ENCODE measurements around the gene FBXO15.
A peak's percentile ranks its signal among the peaks of the same experiment; 100 is the strongest.

The FBXO15 gene

GRCh38 chr18:74147779-74148542, at the start of gene FBXO15, which contains the start of gene TIMM21:
TSS of gene FBXO15 (minus strand) at chr18:74147834. CDS start at chr18:74147785, 49 bp downstream.
TSS of gene TIMM21 (plus strand) at chr18:74148523. CDS start at chr18:74148809, 286 bp downstream.
- DNase-seq (ENCODE audit: extremely low spot score, insufficient read length, low read depth) (peak; percentile 82), FAIRE-seq (peak; percentile 100)

GRCh38 chr18:74196220-74197119, 48.8 kb upstream of the FBXO15 start:
- peak; percentile 86 for FAIRE-seq

GRCh38 chr18:74194691-74195090, 47.1 kb upstream of the FBXO15 start:
- DNase-seq (ENCODE audit: extremely low spot score, insufficient read length, low read depth) (no peak), FAIRE-seq (no peak)

More at GRCh38 chr18:74196220-74197119, 48.8 kb upstream of the FBXO15 start:
- peak; percentile 58 for DNase-seq (ENCODE audit: extremely low spot score, insufficient read length, low read depth)

GRCh38 chr18:74191577-74191976, 43.9 kb upstream of the FBXO15 start:
- FAIRE-seq (no peak), DNase-seq (ENCODE audit: extremely low spot score, insufficient read length, low read depth) (no peak)

- DNase-seq (ENCODE audit: extremely low spot score, insufficient read length, low read depth), result no peak
- no peak for FAIRE-seq
Measured at GRCh38 chr18:74190086-74190485, 42.5 kb upstream of the FBXO15 start.

- DNase-seq (ENCODE audit: extremely low spot score, insufficient read length, low read depth) (no peak), FAIRE-seq (no peak)
Measured at GRCh38 chr18:74186661-74187060, 39.0 kb upstream of the FBXO15 start.

- DNase-seq (ENCODE audit: extremely low spot score, insufficient read length, low read depth) (no peak), FAIRE-seq (no peak)
Measured at GRCh38 chr18:74185860-74186259, 38.2 kb upstream of the FBXO15 start.

- DNase-seq (ENCODE audit: extremely low spot score, insufficient read length, low read depth) (no peak), FAIRE-seq (no peak)
Measured at GRCh38 chr18:74184875-74185274, 37.2 kb upstream of the FBXO15 start.

- FAIRE-seq (no peak), DNase-seq (ENCODE audit: extremely low spot score, insufficient read length, low read depth) (no peak)
Measured at GRCh38 chr18:74183130-74183529, 35.5 kb upstream of the FBXO15 start.

- FAIRE-seq (no peak), DNase-seq (ENCODE audit: extremely low spot score, insufficient read length, low read depth) (no peak)
Measured at GRCh38 chr18:74182335-74182734, 34.7 kb upstream of the FBXO15 start.

- no peak for DNase-seq (ENCODE audit: extremely low spot score, insufficient read length, low read depth)
- no peak for FAIRE-seq
Measured at GRCh38 chr18:74179623-74180199, 32.1 kb upstream of the FBXO15 start.

GRCh38 chr18:74178884-74179283, 31.2 kb upstream of the FBXO15 start:
- no peak for DNase-seq (ENCODE audit: extremely low spot score, insufficient read length, low read depth)
- no peak for FAIRE-seq

- no peak for DNase-seq (ENCODE audit: extremely low spot score, insufficient read length, low read depth)
- FAIRE-seq, result no peak
Measured at GRCh38 chr18:74175658-74176057, 28.0 kb upstream of the FBXO15 start.

GRCh38 chr18:74173434-74173750, 25.8 kb upstream of the FBXO15 start:
- FAIRE-seq (no peak), DNase-seq (ENCODE audit: extremely low spot score, insufficient read length, low read depth) (no peak)

GRCh38 chr18:74172697-74173433, 25.2 kb upstream of the FBXO15 start:
- no peak for DNase-seq (ENCODE audit: extremely low spot score, insufficient read length, low read depth)
- FAIRE-seq, result no peak

GRCh38 chr18:74171910-74172606, 24.4 kb upstream of the FBXO15 start:
- FAIRE-seq, result peak; percentile 72

GRCh38 chr18:74166386-74166785, 18.8 kb upstream of the FBXO15 start:
- FAIRE-seq (no peak), DNase-seq (ENCODE audit: extremely low spot score, insufficient read length, low read depth) (no peak)

More at GRCh38 chr18:74171910-74172606, 24.4 kb upstream of the FBXO15 start:
- DNase-seq (ENCODE audit: extremely low spot score, insufficient read length, low read depth), result no peak

GRCh38 chr18:74163019-74163660, 15.5 kb upstream of the FBXO15 start:
- FAIRE-seq (no peak), DNase-seq (ENCODE audit: extremely low spot score, insufficient read length, low read depth) (no peak)

- DNase-seq (ENCODE audit: extremely low spot score, insufficient read length, low read depth) (no peak), FAIRE-seq (no peak)
Measured at GRCh38 chr18:74155276-74155675, 7.6 kb upstream of the FBXO15 start.

Measured in GM18507 (cell line).